ENCODE measurements around the gene IL16.
"Not testable (repeated sequence)": the region's sequence is repeated elsewhere in the genome, so short reads cannot be mapped to it uniquely, and the experiment has no call there.

IL16 gene

GRCh38 chr15:81174792-81175327, 21.8 kb upstream of the IL16 start:
- DNase-seq: no peak

- DNase-seq: no peak
Measured at GRCh38 chr15:81175496-81175895, 21.2 kb upstream of the IL16 start.

DNA sequence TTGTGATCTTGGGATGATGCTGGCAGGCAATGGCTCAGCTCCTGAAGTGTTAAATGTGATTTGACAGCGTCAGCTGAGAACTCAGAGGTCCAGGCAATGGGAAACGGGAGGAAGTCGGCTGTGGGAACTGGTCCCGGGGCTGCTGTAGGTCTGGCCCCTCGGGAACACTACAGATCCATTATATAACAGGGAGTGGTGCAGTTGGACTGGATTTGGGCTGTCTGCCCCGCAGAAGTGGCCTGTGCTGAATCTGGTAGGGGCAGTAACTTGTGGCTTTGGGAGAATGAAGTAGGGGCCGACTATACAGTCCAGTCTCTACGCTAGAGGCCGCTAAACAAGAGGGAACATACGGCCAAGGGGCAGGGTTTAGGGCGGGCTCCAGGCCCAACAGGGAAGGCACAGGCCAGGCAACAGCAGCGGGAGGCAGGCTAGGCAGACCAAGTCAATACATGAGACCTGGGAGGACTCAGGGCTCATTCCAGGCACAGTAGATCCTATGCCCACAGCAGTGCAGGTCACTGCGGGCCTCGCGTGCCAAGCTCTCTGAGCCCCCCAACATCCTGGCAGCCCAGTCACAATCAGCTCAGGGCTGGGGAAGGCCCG, 20.3 kb upstream of the IL16 start:
- DNase-seq: no peak

GRCh38 chr15:81178365-81178764, 18.3 kb upstream of the IL16 start:
- DNase-seq: no peak

DNA sequence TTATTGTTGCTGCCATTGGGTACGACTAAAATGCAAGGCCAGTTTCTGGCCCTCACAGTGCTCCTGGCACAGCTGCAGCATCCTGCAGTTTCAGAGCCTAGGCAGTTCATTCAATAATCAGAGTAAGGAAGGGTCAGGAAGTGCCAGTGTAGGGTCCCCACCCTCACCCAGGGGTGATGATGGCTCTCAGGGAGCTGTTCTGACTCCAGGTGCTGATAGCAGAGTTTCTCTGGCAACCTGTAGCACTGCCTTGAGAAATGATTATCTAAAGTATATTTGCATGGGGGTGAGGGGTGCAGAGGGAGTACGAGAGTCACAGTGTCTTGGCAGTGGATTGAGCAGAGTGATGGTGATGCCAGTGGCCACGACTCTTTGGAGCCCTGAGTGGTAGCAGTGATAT, 15.5 kb upstream of the IL16 start:
- no peak for DNase-seq

- DNase-seq: no peak
Measured at GRCh38 chr15:81182031-81182755, 14.5 kb upstream of the IL16 start.

- DNase-seq: no peak
Measured at GRCh38 chr15:81182756-81183438, 13.8 kb upstream of the IL16 start.

GRCh38 chr15:81183439-81183775, 13.3 kb upstream of the IL16 start:
- DNase-seq: no peak

- no peak for DNase-seq
Measured at GRCh38 chr15:81184188-81184587, 12.5 kb upstream of the IL16 start.

DNA sequence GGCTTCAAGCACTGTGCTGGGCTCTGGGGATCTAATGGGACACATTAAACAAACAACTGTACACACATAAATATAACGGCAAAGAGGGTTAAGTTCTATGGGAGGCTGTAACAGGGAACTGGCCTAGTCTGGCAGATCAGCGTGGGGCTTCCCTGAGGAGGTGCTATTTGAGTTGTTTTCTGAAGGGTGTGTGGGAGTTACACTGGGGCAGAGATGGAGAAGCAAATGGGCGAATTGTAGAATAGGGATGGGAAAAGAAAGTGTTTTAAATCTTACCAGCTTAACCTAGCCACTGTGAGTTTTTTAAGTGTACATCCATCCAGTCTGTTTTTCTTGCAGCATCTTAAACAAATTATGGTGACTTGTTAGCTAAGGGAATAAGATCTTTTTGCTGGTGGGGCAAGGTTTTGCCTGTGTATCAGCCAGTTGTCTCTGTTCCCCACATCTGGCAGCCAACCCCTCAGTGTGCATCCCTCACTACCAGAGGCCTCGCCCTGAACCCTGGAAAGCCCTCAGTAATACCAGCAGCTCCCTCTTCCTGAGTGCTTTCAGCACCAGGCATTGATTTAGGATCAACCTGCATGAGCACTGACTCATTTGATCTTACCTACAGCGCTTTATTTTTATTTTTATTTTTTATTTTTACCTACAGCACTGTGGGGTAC, 10.9 kb upstream of the IL16 start:
- DNase-seq: no peak

DNA sequence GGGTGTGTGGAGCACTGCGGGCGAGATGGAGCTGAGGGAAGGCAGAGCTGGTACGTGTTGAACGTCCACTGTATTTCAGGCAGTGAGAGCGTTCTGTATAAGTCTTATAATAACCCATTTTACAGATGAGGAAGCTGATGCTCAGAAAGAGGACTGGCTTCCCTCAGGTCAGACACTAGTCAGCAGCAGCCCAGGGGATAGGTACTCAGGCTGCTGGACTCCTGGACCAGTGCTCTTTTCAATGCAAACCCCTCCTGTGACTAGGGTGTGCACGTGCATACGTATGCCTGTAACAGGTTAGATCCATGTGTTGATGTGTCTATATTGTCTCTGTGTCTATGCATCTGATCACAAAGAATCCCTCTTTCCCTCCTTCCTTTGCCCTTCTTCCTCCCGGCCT, 8.3 kb upstream of the IL16 start:
- DNase-seq: no peak

DNA sequence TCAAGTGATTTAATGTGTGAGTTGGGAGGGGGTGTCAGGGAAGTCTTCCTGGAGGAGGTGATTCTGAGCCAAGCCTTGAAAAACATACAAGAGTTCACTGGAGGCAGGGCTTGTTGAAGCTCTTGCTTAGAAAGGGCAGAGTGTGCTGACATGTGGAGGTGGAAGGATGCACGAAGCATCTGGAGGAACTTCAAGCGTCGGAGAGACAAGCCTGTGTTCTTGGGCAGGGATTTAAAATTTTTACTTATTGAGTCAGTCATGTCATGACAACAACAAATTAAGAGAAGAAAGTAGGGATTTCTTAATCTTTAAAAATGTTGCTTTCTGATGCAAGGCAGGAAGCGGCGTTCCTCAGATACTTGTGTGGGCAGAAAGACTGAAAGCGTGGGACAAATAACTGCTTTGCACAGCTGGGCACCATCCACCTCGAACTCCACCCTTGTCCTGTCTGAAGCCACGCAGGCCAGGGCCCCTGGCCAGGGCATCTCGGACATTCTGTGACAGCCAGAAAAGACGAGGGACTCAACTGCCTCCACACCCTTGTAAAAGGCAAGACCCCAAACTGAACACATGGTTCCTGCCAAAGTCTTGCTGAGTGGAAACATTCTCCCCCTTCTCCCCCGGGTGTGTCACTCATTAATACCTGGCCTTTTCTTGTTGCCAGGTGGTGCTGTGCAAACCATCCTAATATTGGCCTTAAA, 6.9 kb upstream of the IL16 start:
- no peak for DNase-seq

DNA sequence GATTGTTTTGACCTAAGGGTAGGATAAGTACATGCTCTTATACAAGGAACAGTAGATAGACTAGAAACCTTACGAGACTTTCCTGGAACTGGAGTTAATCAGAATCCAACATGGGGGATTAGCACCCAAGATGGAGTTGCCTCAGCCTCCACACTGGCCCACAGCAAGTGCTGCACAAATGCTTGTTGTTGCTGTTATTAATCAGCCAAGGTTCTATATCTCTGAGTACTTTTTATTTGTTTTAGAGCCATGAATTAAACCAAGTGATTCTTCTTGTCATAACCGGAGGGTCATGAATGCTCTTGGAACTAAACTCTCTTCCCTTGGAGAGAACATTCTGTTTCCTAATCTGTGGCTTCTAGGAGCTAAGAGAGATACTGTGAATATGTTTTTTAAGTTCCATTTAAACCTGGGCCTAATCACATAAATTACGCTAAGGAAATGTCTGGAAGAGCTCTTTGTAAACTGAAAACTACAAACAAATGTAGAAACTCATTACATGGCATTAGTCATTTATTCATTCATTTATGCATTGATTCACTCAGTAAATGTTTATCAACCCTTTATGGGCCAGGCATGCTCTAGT, 5.7 kb upstream of the IL16 start:
- no peak for DNase-seq

GRCh38 chr15:81191701-81192100, 5.0 kb upstream of the IL16 start:
- no peak for DNase-seq

GRCh38 chr15:81194723-81195122, 2.0 kb upstream of the IL16 start:
- no peak for DNase-seq

DNA sequence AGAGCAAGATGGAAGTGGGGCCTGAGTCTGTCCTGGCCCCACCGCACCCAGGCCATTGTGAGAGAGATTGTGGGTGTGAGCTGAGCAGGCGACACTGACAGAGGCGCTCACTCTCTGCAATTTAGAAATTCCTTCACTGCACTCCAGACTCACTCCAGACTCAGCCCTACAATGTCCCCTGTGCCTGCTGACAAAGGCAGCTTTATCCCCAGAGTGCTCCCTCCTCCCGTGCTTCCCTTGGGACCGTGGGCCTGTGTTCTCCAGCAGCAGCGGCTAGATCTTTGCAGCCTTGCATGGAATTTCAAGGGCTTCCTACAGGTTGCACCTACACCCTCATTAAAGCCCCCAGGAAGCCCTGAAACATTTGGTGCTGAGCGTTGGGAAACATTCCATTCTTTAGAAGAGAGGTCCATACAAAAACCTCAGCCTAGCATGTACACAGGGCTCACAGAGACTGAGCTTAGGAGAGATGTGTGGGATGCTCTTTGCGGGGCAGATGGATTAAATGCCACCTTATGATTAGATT, 1.3 kb upstream of the IL16 start:
- DNase-seq: no peak

DNA sequence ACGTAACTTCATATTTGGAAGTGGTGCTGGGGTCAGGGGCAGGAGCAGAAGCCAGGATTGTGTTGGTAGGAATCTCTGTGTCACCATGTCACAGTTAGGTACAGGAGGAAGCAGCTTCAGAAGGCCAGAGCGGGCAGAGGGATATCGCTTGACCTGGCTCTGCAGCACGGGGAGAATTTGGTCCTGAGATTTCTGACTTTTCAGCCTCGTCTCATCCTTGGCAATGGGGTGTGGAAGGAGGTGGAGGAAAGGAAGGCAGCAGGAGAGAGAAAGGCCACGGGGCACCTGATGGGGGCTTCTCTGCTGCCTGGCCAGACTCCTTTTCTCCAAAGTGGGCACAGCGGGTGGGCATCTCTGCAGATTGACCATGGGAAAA, 564 bp downstream of the IL16 start:
- no peak for DNase-seq

DNA sequence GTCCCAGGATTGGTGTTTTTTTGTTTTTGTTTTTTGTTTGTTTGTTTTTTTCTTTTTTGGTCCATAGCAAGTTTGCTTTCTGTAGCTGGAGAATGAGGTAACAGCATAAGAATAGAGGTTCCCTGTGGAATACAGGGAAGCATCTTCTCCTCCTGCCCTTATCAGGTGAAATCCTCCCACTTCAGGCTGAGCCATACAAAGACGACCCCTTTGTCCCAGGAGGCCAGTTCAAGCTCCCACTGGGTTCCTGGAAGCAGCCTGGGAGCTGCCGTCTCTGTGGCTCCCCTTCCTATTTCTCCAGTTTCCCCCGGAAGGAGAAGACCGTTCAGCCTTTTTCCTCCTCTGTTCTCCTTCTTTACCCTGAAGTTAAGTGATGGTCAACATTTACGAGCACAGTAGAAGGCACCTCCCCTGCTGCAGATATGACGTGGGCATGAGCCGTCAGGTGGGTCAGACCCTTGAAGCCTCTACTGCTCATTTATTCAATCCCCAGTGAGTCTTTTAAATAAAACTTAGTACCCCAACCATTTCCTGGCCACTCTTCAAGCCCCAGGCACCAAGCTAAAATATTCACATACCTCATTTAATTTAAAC, 1.1 kb downstream of the IL16 start:
- no peak for DNase-seq

DNA sequence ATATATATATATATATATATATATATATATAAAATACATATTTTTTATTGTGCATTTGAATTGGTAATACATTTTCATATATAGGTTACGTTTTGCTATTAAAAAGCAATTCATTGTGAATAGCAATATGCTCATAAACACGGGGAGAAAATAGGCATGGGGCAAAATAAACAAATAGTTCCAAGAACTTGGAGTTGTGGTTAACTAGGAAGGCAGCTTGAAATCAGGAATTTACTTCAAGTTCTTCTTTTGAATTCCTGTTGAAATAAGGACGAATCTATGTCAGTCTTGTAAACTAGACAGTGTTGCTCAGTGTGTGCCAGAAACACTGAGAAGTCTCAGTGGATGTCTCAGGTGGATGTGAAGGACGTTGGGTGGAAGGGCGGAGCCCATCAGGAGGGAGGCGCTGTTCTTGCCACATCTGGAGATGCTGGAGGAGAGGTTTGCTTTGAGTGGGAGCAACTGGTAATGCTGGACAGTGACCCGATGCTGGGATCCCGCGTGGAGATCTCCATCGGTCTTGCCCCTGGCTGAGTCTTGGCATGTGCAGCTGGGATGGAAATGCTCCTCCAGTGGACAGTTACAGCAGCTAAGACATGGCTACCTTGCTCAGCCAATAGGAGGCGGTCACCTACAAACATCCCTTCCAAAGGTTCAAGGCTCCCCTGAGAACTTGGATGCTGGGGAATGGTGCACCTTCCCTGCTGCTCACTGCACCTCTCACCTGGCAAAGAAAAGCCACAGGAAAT, 2.5 kb downstream of the IL16 start:
- DNase-seq: no peak

- DNase-seq: no peak
Measured at GRCh38 chr15:81206018-81206417, 9.3 kb downstream of the IL16 start.

GRCh38 chr15:81207987-81208386, 11.3 kb downstream of the IL16 start:
- DNase-seq: not testable (repeated sequence)
